ENCODE data around the gene ABLIM2. TPM values are rescaled to one million over a fixed set of nuclear protein-coding genes. Genes with fewer than 3 reads are reported as not detected.

ABLIM2 gene
- total RNA-seq, 2 donors from 2014 or later, result 2.6 to 7.3 TPM

DNA sequence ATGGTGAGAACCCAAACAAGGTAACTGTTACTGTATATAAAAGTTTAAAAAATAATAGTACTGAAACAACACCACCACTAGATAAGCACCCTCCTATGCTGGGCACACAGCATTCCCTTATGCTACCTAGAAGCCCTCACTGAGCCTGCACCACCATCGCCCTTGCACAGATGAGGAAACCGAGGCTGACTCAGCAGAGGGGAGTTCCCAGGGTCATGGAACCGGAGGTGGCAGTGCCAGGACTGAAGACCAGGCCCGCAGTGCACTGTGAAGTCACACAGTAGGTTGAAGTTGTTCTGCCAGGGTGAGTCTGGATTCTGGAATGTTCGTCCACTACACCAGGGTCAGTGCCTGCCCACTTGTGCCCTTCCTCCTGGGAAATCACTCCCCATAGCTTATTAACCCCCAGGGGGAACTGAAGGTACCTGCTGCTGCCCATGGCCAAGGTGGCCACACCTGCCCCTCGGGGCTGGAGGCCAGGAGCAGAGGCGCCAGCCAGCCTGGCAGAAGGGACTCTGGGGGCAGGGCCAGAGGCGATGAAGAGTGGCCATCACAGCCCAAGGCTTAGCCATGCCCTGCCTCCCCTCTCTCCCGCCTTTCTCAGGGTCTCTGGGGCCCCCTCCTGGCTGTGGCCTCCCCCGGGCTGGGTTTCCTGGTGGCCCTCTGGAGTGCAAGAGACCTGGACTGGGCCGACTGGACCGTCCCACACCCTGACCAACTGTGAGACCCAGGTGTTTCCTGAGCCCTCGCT, 15.1 kb upstream of the ABLIM2 start:
- intact Hi-C loops (cut with DNase I), result loop anchor here (10.0 kb wide), 1 partner anchor 231 kb away; no protein-coding TSS in a partner anchor
- no peak overlapping the region for H3K4me3 ChIP-seq
- no peaks in the 10 kb centered on the region for H3K27me3 ChIP-seq (replicated peaks; ENCODE audit: insufficient read depth)
- H3K4me1 ChIP-seq (replicated peaks), result no peaks in the 10 kb centered on the region
- H3K27ac ChIP-seq, result no peak overlapping the region
- DNase-seq (ENCODE audit: low spot score), result no peak
- no peaks in the 10 kb centered on the region for H3K36me3 ChIP-seq
- H3K9me3 ChIP-seq, result no peaks in the 10 kb centered on the region
- TF ChIP-seq POLR2AphosphoS5 (IDR thresholded peaks at IDR 0.05), result no peak
- no peak for TF ChIP-seq POLR2A (IDR thresholded peaks at IDR 0.05)
- no peak for TF ChIP-seq CTCF (IDR thresholded peaks at IDR 0.05)
- 87% methylated on average over 13 of the region's 13 CpGs for WGBS

- Histone ChIP-seq H3K27me3 (replicated peaks; ENCODE audit: insufficient read depth) (no peaks in the 10 kb centered on the region), H3K4me3 (no peak overlapping the region), H3K4me1 (replicated peaks) (no peaks in the 10 kb centered on the region), H3K9me3 (no peaks in the 10 kb centered on the region), H3K27ac (no peak overlapping the region), H3K36me3 (no peaks in the 10 kb centered on the region)
- intact Hi-C loops (cut with DNase I), result loop anchor here (10.0 kb wide), 1 partner anchor 233 kb away; no protein-coding TSS in a partner anchor
- 82% methylated on average over 36 of the region's 36 CpGs for WGBS
- DNase-seq (ENCODE audit: low spot score), result no peak
- no peak for TF ChIP-seq CTCF (IDR thresholded peaks at IDR 0.05)
- no peak for TF ChIP-seq POLR2A (IDR thresholded peaks at IDR 0.05)
- TF ChIP-seq POLR2AphosphoS5 (IDR thresholded peaks at IDR 0.05), result no peak
Observed at GRCh38 chr4:8171984-8172924, 13.6 kb upstream of the ABLIM2 start.

- H3K27ac ChIP-seq, result no peak overlapping the region
- H3K4me1 ChIP-seq (replicated peaks), result no peaks in the 10 kb centered on the region
- no peaks in the 10 kb centered on the region for H3K9me3 ChIP-seq
- DNase-seq (ENCODE audit: low spot score), result no peak
- no peaks in the 10 kb centered on the region for H3K27me3 ChIP-seq (replicated peaks; ENCODE audit: insufficient read depth)
- intact Hi-C loops (cut with DNase I), result loop anchor here (10.0 kb wide), 1 partner anchor 234 kb away; no protein-coding TSS in a partner anchor
- H3K36me3 ChIP-seq, result no peaks in the 10 kb centered on the region
- WGBS, result 90% methylated on average over 7 of the region's 7 CpGs
- no peak for TF ChIP-seq POLR2A (IDR thresholded peaks at IDR 0.05)
- no peak for TF ChIP-seq CTCF (IDR thresholded peaks at IDR 0.05)
- TF ChIP-seq POLR2AphosphoS5 (IDR thresholded peaks at IDR 0.05), result no peak
- no peak overlapping the region for H3K4me3 ChIP-seq
Observed at GRCh38 chr4:8171266-8171665, 12.7 kb upstream of the ABLIM2 start.

DNA sequence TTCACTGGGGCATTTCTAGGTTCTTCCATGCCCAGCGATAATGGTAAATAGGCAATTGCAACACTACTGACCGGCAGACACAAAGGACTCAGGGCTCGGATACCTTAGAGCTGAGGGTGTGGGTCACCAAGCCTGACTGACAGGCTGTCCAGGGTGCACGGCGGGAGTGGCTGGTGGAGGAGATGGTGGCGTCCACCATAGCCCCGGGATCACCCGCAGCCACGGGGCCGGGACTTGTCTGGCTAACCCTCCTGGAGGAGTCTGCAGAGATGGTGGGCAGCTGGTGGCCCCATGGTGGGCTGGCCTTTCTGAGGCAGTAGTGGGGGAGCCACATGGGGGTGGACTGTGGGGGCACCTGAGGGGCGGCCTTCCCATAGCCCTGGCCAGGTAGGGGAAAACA, 11.7 kb upstream of the ABLIM2 start:
- Histone ChIP-seq H3K27me3 (replicated peaks; ENCODE audit: insufficient read depth) (no peaks in the 10 kb centered on the region), H3K4me3 (no peak overlapping the region), H3K27ac (no peak overlapping the region), H3K4me1 (replicated peaks) (no peaks in the 10 kb centered on the region), H3K36me3 (no peaks in the 10 kb centered on the region), H3K9me3 (no peaks in the 10 kb centered on the region)
- no peak for DNase-seq (ENCODE audit: low spot score)
- WGBS, result 87% methylated on average over 11 of the region's 11 CpGs
- intact Hi-C loops (cut with DNase I), result loop anchor here (10.0 kb wide), 1 partner anchor 234 kb away; no protein-coding TSS in a partner anchor
- no peak for TF ChIP-seq CTCF (IDR thresholded peaks at IDR 0.05)
- TF ChIP-seq POLR2AphosphoS5 (IDR thresholded peaks at IDR 0.05), result no peak
